ENCODE results near the gene COX15.

- no peak for TF ChIP-seq CTCF (conservative IDR thresholded peaks at IDR 0.05 in 1 of 2, IDR thresholded peaks at IDR 0.05 in 1 of 2; ENCODE audit: low read depth in 1 of 2, low read length in 2 of 2)
- no peak for TF ChIP-seq EZH2 (IDR thresholded peaks at IDR 0.05; ENCODE audit: low read length, missing control alignments)
Observed at GRCh38 chr10:99742701-99743100, 10.8 kb upstream of the COX15 start.

Measured in fibroblast of lung (primary cell).